HepG2 (cell line): ENCODE measurements around the gene CAD. TPM values are rescaled to one million over a fixed set of nuclear protein-coding genes. Genes with fewer than 3 reads are reported as not detected.

Experiments used
- ATAC-seq: fragments of 200-7000 bp; cut with Tn5 transposase; 3 replicates; pipeline ENCODE4 v1.9.1; 2020; ENCODE audit warnings: mild to moderate bottlenecking, moderate library complexity
- BruUV-seq: library from RNA; stranded (reverse); fragments of 400-500 nt; replicated peaks from 2 replicates; lab custom pipeline; 2021; lab: Mats Ljungman, UMichigan
- CTCF ChIA-PET: fragments of 300-600 bp; formaldehyde crosslinking; extraction: SDS; loops from one replicate; lab custom pipeline; 2021; ENCODE audit warnings: low total read pairs, inconsistent platforms, low intra/inter-chr PET ratio; lab: Yijun Ruan, JAX
- POLR2A ChIA-PET: fragments of 350-600 bp; sonication (Branson Sonifier 250); formaldehyde crosslinking; loops from one replicate; lab custom pipeline; 2020; ENCODE audit warnings: antibody characterized with exemption, inconsistent platforms; lab: Yijun Ruan, JAX
- DNase-seq: peaks from one replicate; pipeline ENCODE4 v3.0.0-alpha.2; 2015; ENCODE audit warnings: low spot score
- FAIRE-seq: peaks from 3 replicates; lab custom pipeline; 2011; peaks lifted over from hg19 to GRCh38; lab: Jason Lieb, UNC
- H2AFZ ChIP-seq: one replicate; pipeline ENCODE4 v1.6.1; 2011; ENCODE audit warnings: low read length, inconsistent platforms
- H3K27ac ChIP-seq: fragments of 300-600 bp; 3 replicates; pipeline ENCODE4 v1.8.0; 2011; ENCODE audit warnings: mixed run types, mild to moderate bottlenecking, mixed read lengths, low read length, inconsistent platforms; ENCODE audit not compliant: insufficient read depth; ENCODE audit errors: extremely low read length
- H3K27me3 ChIP-seq, 2 experiments: fragments of 200-600 bp in 1 of 2; 2 replicates in 1 of 2; 3 replicates in 1 of 2; pipeline versions ENCODE4 v1.6.0 to v1.8.0; 2011; ENCODE audit warnings: low read length in 2 of 2, mild to moderate bottlenecking in 2 of 2, moderate library complexity in 2 of 2, inconsistent platforms in 1 of 2; ENCODE audit not compliant: insufficient read depth in 2 of 2, control insufficient read depth in 1 of 2
- H3K36me3 ChIP-seq, 2 experiments: fragments of 200-600 bp in 1 of 2; replicated peaks in 1 of 2; 2 replicates in 1 of 2; 3 replicates in 1 of 2; pipeline versions ENCODE4 v1.5.1 to v1.8.0; 2011; ENCODE audit warnings: low read length in 2 of 2, inconsistent platforms in 1 of 2; ENCODE audit not compliant: insufficient read depth in 2 of 2, control insufficient read depth in 1 of 2
- H3K4me1 ChIP-seq: 2 replicates; pipeline ENCODE4 v1.5.1; 2012; ENCODE audit warnings: low read length, inconsistent platforms; ENCODE audit not compliant: insufficient read depth
- H3K4me2 ChIP-seq: 2 replicates; pipeline ENCODE4 v1.6.0; 2011; ENCODE audit warnings: low read depth, low read length, inconsistent platforms
- H3K4me3 ChIP-seq, 3 experiments: fragments of 200-600 bp in 1 of 3; sonication (generic), shearing (Covaris generic) in 1 of 3; replicated peaks in 1 of 3; 2 replicates each; pipeline ENCODE4 v1.5.1; 2011 to 2016; ENCODE audit warnings: low read length in 3 of 3, inconsistent platforms in 2 of 3, low read depth in 2 of 3, mild to moderate bottlenecking in 2 of 3, control low read depth in 1 of 3, mixed read lengths in 1 of 3; ENCODE audit not compliant: insufficient read depth in 1 of 3
- H3K79me2 ChIP-seq: one replicate; pipeline ENCODE4 v1.6.1; 2011; ENCODE audit warnings: low read length, inconsistent platforms; ENCODE audit not compliant: insufficient read depth
- H3K9ac ChIP-seq: 2 replicates; pipeline ENCODE4 v1.6.0; 2011; ENCODE audit warnings: mild to moderate bottlenecking, low read depth, low read length, inconsistent platforms; ENCODE audit not compliant: insufficient read depth
- H3K9me3 ChIP-seq: 2 replicates; pipeline ENCODE4 v1.5.1; 2012; ENCODE audit warnings: mild to moderate bottlenecking, low read length
- H4K20me1 ChIP-seq: 2 replicates; pipeline ENCODE4 v1.6.0; 2011; ENCODE audit warnings: inconsistent platforms, mild to moderate bottlenecking, low read length, moderate library complexity; ENCODE audit not compliant: insufficient read depth
- AFF4 ChIP-seq: sonication (generic); formaldehyde crosslinking; IDR thresholded peaks from 2 replicates; pipeline ENCODE4 v1.4.0; 2020; ENCODE audit warnings: missing genetic modification reagents
- BCL6 ChIP-seq: IDR thresholded peaks from 2 replicates; pipeline ENCODE4 v1.6.1; 2016; ENCODE audit warnings: missing genetic modification reagents, missing compliant biosample characterization
- ETV5 ChIP-seq: IDR thresholded peaks from 2 replicates; pipeline ENCODE4 v1.6.1; 2018; ENCODE audit warnings: missing biosample characterization, missing genetic modification reagents, inconsistent platforms, borderline replicate concordance
- KLF13 ChIP-seq: sonication (generic); formaldehyde crosslinking; IDR thresholded peaks from 2 replicates; pipeline ENCODE4 v1.4.0; 2020; ENCODE audit warnings: mild to moderate bottlenecking, missing genetic modification reagents
- MED8 ChIP-seq: sonication (generic); formaldehyde crosslinking; IDR thresholded peaks from 2 replicates; pipeline ENCODE4 v1.8.1; 2023; ENCODE audit warnings: mild to moderate bottlenecking, missing genetic modification reagents; ENCODE audit not compliant: insufficient replicate concordance
- PLSCR1 ChIP-seq: sonication (generic); formaldehyde crosslinking; IDR thresholded peaks from 2 replicates; pipeline ENCODE4 v1.5.0; 2020; ENCODE audit warnings: missing genetic modification reagents, mild to moderate bottlenecking, borderline replicate concordance
- TFDP2 ChIP-seq: sonication (generic); formaldehyde crosslinking; IDR thresholded peaks from 2 replicates; pipeline ENCODE4 v1.4.0; 2020; ENCODE audit warnings: missing genetic modification reagents
- ZBTB20 ChIP-seq: sonication (generic); formaldehyde crosslinking; IDR thresholded peaks from 2 replicates; pipeline ENCODE4 v1.8.1; 2023; ENCODE audit warnings: missing genetic modification reagents, low read depth, mild to moderate bottlenecking, borderline replicate concordance
- ZNF224 ChIP-seq: sonication (generic); formaldehyde crosslinking; IDR thresholded peaks from 2 replicates; pipeline ENCODE4 v1.5.0; 2020; ENCODE audit warnings: mild to moderate bottlenecking, missing genetic modification reagents
- ZNF441 ChIP-seq: sonication (generic); formaldehyde crosslinking; IDR thresholded peaks from 2 replicates; pipeline ENCODE4 v1.7.0; 2021; ENCODE audit warnings: missing genetic modification reagents, borderline replicate concordance
- ZSCAN5A ChIP-seq: sonication (generic); formaldehyde crosslinking; IDR thresholded peaks from 2 replicates; pipeline ENCODE4 v1.8.0; 2022; ENCODE audit warnings: mild to moderate bottlenecking, missing genetic modification reagents, borderline replicate concordance
- WGBS: methylation state at CpG from one replicate; pipeline ENCODE4 v1.1.6; 2017; ENCODE audit warnings: low lambda C conversion rate; 5-methylcytosine and 5-hydroxymethylcytosine counted together
- in situ Hi-C: cut with HindIII; loops from 2 replicates; pipeline ENCODE4 v1.10.0; 2017; ENCODE audit warnings: low pct_unique_long_range_greater_than_20kb; ENCODE audit not compliant: extremely low pct_ligation_motif_present
- intact Hi-C: fragments of 100-400 bp; cut with micrococcal nuclease; formaldehyde crosslinking; loops from one replicate; pipeline ENCODE4 v1.10.0; 2022; ENCODE audit not compliant: unreplicated experiment
- polyA plus RNA-seq, 8 experiments: library from polyadenylated mRNA; depleted of rRNA in 3 of 8; stranded (reverse) in 7 of 8; unstranded in 1 of 8; fragments of >200 nt; fragmentation: Illumina TruSeq in 4 of 8; extraction: Trizol in 4 of 8; gene quantifications; 2 replicates each; pipeline versions ENCODE4 v1.2.1 to v1.2.3, GENCODE V29; 2011 to 2016; ENCODE audit warnings: low read depth in 4 of 8, missing spikeins in 1 of 8, mixed read lengths in 1 of 8; ENCODE audit not compliant: insufficient read depth in 1 of 8
- total RNA-seq, 5 experiments: library from RNA; depleted of rRNA; stranded (reverse); fragments of >200 nt; fragmentation: Illumina TruSeq; extraction: Trizol; gene quantifications; 2 replicates each; pipeline ENCODE4 v1.2.3, GENCODE V29; 2016; ENCODE audit warnings: low read depth in 1 of 5

Gene CAD
- total and polyA plus RNA-seq, 2 of the 13 experiments (the other 11 are each of a cell fraction or from before 2014, with no cell fraction given), result 21.7 to 37.0 TPM

- no peak for TF ChIP-seq ZSCAN5A (CRISPR knock-in tag)
- no peak for TF ChIP-seq BCL6 (CRISPR knock-in tag)
- no peak for TF ChIP-seq PLSCR1 (CRISPR knock-in tag)
- no peak for TF ChIP-seq MED8 (CRISPR knock-in tag)
- TF ChIP-seq ZNF441 (CRISPR knock-in tag), result no peak
Observed at GRCh38 chr2:27251766-27252165, 34.6 kb downstream of the CAD start (continued).

- Histone ChIP-seq H3K4me2 (no peak overlapping the region), H4K20me1 (no peaks in the 10 kb centered on the region), H2AFZ (no peak overlapping the region), H3K36me3 (no peaks in the 10 kb centered on the region), H3K27me3 (peaks cover 2 to 17% of the 10 kb centered on the region in 2 experiments; a peak in 4 of 5 replicates), H3K79me2 (no peaks in the 10 kb centered on the region), H3K4me1 (peaks cover 11% of the 10 kb centered on the region), H3K4me3 (no peak overlapping the region), H3K9ac (no peak overlapping the region), H3K9me3 (no peaks in the 10 kb centered on the region), H3K27ac (no peak overlapping the region)
- intact Hi-C loops, result loop anchor here (10.0 kb wide), 1 partner anchor 120 kb away; the partner anchor contains the start of genes EIF2B4 and SNX17
- BruUV-seq, result no TSS peak
- TF ChIP-seq TFDP2 (no peak), ETV5 (no peak), ZBTB20 (CRISPR knock-in tag) (no peak), AFF4 (CRISPR knock-in tag) (no peak), ZNF224 (CRISPR knock-in tag) (no peak), KLF13 (CRISPR knock-in tag) (no peak)
- CTCF ChIA-PET, result no interaction called here
- no peak for DNase-seq
- in situ Hi-C loops, result no loop called here
- 40% methylated on average over 13 of the region's 13 CpGs for WGBS
- POLR2A ChIA-PET, result no interaction called here
- FAIRE-seq, result no peak
- no peak for ATAC-seq
Observed at GRCh38 chr2:27255187-27255586, 38.0 kb downstream of the CAD start.
